Mesothelial cell of epicardium (in vitro differentiated cells): ENCODE data around the gene NUP214. TPM values are rescaled to one million over a fixed set of nuclear protein-coding genes. Genes with fewer than 3 reads are reported as not detected.

ENCODE experiments used
- DNase-seq, 2 experiments: peaks; one replicate each; pipeline ENCODE4 v3.0.0; 2021; ENCODE audit warnings: low spot score in 2 of 2; ENCODE audit not compliant: unreplicated experiment in 2 of 2
- H3K27ac Mint-ChIP-seq: 2 replicates; pipeline ENCODE4 v1.8.0; 2021; ENCODE audit warnings: mixed read lengths
- H3K27me3 Mint-ChIP-seq: 2 replicates; pipeline ENCODE4 v1.8.0; 2021; ENCODE audit warnings: low read depth, mixed read lengths
- H3K36me3 Mint-ChIP-seq: 2 replicates; pipeline ENCODE4 v1.8.0; 2021; ENCODE audit warnings: mixed read lengths
- H3K4me1 Mint-ChIP-seq: 2 replicates; pipeline ENCODE4 v1.8.0; 2021; ENCODE audit warnings: mixed read lengths
- H3K4me3 Mint-ChIP-seq: 2 replicates; pipeline ENCODE4 v1.8.0; 2021; ENCODE audit warnings: mild to moderate bottlenecking, moderate library complexity, mixed read lengths
- H3K9me3 Mint-ChIP-seq: 2 replicates; pipeline ENCODE4 v1.8.0; 2021; ENCODE audit warnings: mixed read lengths
- CTCF ChIP-seq: fragments of 200-600 bp; sonication (generic); IDR thresholded peaks from one replicate; pipeline ENCODE4 v1.5.0; 2021; ENCODE audit warnings: antibody characterized with exemption; ENCODE audit not compliant: unreplicated experiment
- total RNA-seq: library from RNA; stranded (reverse); gene quantifications from 3 replicates; pipeline ENCODE4 v1.2.1, GENCODE V29; 2021

The NUP214 gene
- total RNA-seq, 1 donor from 2014 or later: 69.4 TPM

- Mint-ChIP-seq H3K27ac (no peak overlapping the region), H3K27me3 (no peaks in the 10 kb centered on the region), H3K36me3 (peaks cover 2% of the 10 kb centered on the region), H3K9me3 (no peaks in the 10 kb centered on the region), H3K4me3 (no peak overlapping the region), H3K4me1 (peaks cover 5% of the 10 kb centered on the region)
- no peak for DNase-seq
- TF ChIP-seq CTCF: no peak
Observed at GRCh38 chr9:131103535-131103934, 21.9 kb upstream of the NUP214 start.

DNA sequence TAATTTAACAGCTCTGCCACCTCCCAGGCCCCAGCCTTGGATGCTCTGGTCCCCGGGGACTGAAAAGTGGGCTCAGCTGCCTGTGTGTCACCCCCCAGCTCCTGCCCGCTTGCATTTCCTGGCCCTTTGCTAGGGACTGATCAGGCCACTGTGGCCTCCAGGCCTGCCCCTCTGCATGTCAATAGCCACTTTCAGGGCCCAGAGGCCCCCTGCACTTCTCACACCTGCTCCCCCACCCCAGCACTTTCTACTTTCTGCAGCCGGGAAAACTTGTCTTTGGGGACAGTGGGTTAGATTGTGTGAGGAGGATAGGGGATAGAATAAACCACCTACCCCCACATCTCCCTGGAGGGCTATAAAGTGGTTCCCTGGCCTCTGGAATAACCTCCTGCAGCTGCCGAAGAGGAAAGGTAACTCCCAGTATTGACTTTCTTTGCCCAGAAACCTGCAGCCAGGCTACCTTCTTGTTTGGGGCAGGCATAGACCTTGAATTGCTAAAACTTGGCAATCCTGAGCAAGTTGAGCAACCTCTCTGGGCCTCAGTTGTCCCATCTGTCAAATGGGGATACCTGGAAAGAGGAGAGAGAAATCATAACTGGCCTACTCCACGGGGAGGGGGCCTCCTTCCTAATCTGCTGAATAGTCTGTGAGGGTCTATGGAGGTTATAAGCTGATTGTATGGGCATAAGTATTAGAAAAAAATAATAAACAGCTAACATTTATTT is 21.2 kb upstream of the NUP214 start:
- peaks cover 2% of the 10 kb centered on the region for H3K36me3 Mint-ChIP-seq
- no peak for TF ChIP-seq CTCF
- H3K27me3 Mint-ChIP-seq: no peaks in the 10 kb centered on the region
- H3K4me3 Mint-ChIP-seq: no peak overlapping the region
- H3K9me3 Mint-ChIP-seq: no peaks in the 10 kb centered on the region
- no peak for DNase-seq
- H3K27ac Mint-ChIP-seq: no peak overlapping the region
- H3K4me1 Mint-ChIP-seq: peaks cover under 1% of the 10 kb centered on the region

DNA sequence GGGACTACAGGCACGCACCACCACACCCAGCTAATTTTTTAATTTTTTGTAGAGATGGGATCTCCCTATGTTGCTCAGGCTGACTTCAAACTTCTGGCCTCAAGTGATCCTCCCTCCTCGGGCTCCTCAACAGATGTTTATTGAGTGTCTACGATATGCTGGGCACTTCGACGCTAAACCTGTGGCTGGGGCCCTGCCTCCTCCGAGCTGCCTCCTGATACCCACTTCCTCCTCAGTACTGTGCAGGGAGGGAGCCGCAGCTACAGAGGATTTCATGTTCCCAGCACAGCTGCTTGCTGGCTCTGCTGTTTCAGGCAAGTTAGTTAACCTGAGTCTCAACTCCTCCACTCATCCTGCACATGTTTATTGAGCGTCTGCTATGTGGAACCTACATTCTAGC is 19.4 kb upstream of the NUP214 start:
- no peak for DNase-seq
- H3K27ac Mint-ChIP-seq: no peak overlapping the region
- no peaks in the 10 kb centered on the region for H3K9me3 Mint-ChIP-seq
- peaks cover 2% of the 10 kb centered on the region for H3K36me3 Mint-ChIP-seq
- no peaks in the 10 kb centered on the region for H3K4me1 Mint-ChIP-seq
- H3K27me3 Mint-ChIP-seq: no peaks in the 10 kb centered on the region
- no peak overlapping the region for H3K4me3 Mint-ChIP-seq
- no peak for TF ChIP-seq CTCF

- TF ChIP-seq CTCF: no peak
- DNase-seq: no peak
Observed at GRCh38 chr9:131107760-131108159, 17.6 kb upstream of the NUP214 start.

GRCh38 chr9:131111186-131111853 is 14.1 kb upstream of the NUP214 start:
- Mint-ChIP-seq H3K36me3 (no peaks in the 10 kb centered on the region), H3K27ac (no peak overlapping the region), H3K4me1 (no peaks in the 10 kb centered on the region)

More at GRCh38 chr9:131107760-131108159, 17.6 kb upstream of the NUP214 start:
- Mint-ChIP-seq H3K27me3 (no peaks in the 10 kb centered on the region), H3K4me3 (no peak overlapping the region), H3K36me3 (peaks cover 2% of the 10 kb centered on the region), H3K27ac (no peak overlapping the region), H3K4me1 (no peaks in the 10 kb centered on the region), H3K9me3 (no peaks in the 10 kb centered on the region)

More at GRCh38 chr9:131111186-131111853, 14.1 kb upstream of the NUP214 start:
- H3K4me3 Mint-ChIP-seq: no peak overlapping the region
- TF ChIP-seq CTCF: no peak
- DNase-seq: no peak
- no peaks in the 10 kb centered on the region for H3K27me3 Mint-ChIP-seq
- H3K9me3 Mint-ChIP-seq: no peaks in the 10 kb centered on the region
